IMR-90 (cell line): ENCODE measurements around the gene FICD.

Source experiments
- CEBPB ChIP-seq: IDR thresholded peaks from 2 replicates; pipeline ENCODE4 v1.6.1; 2012; ENCODE audit warnings: low read depth, low read length, improper control_type of control experiment
- CHD1 ChIP-seq: IDR thresholded peaks from 2 replicates; pipeline ENCODE4 v1.6.1; 2012; ENCODE audit warnings: low read depth, low read length, improper control_type of control experiment
- CTCF ChIP-seq: conservative IDR thresholded peaks from 2 replicates; pipeline ENCODE4 v1.5.1; 2012; ENCODE audit warnings: mild to moderate bottlenecking, low read depth, low read length, improper control_type of control experiment
- ELK1 ChIP-seq: fragments of 150-350 bp; IDR thresholded peaks from 2 replicates; pipeline ENCODE4 v1.6.1; 2016; ENCODE audit warnings: low read depth, mild to moderate bottlenecking, low read length, moderate library complexity, borderline replicate concordance
- FOS ChIP-seq: fragments of 150-350 bp; IDR thresholded peaks from 2 replicates; pipeline ENCODE4 v1.6.1; 2016; ENCODE audit warnings: low read depth, low read length
- NFE2L2 ChIP-seq: fragments of 150-350 bp; IDR thresholded peaks from 2 replicates; pipeline ENCODE4 v1.6.1; 2016; ENCODE audit warnings: low read depth, mild to moderate bottlenecking, low read length
- POLR2A ChIP-seq: IDR thresholded peaks from 2 replicates; pipeline ENCODE4 v1.6.1; 2012; ENCODE audit warnings: mild to moderate bottlenecking, low read depth, low read length
- RFX5 ChIP-seq: IDR thresholded peaks from 2 replicates; pipeline ENCODE4 v1.8.0; 2012; ENCODE audit warnings: low read depth, mild to moderate bottlenecking, low read length, moderate library complexity
- SMC3 ChIP-seq: fragments of 150-350 bp; IDR thresholded peaks from 2 replicates; pipeline ENCODE4 v1.6.1; 2016; ENCODE audit warnings: low read depth, mild to moderate bottlenecking, antibody characterized with exemption, low read length, moderate library complexity
- USF2 ChIP-seq: fragments of 150-350 bp; IDR thresholded peaks from 2 replicates; pipeline ENCODE4 v1.6.1; 2017; ENCODE audit warnings: mild to moderate bottlenecking, antibody characterized with exemption, low read length, low read depth

GRCh38 chr12:108551535-108551934, 36.5 kb downstream of the FICD start:
- no peak for TF ChIP-seq POLR2A
- no peak for TF ChIP-seq CTCF
- TF ChIP-seq USF2 = no peak
- TF ChIP-seq CEBPB = no peak
- TF ChIP-seq NFE2L2 = no peak
- no peak for TF ChIP-seq ELK1
- no peak for TF ChIP-seq SMC3
- no peak for TF ChIP-seq FOS
- TF ChIP-seq CHD1 = no peak
- TF ChIP-seq RFX5 = no peak
